PC-3 (cell line): ENCODE data around the gene UROD. TPM values are rescaled to one million over a fixed set of nuclear protein-coding genes. Genes with fewer than 3 reads are reported as not detected.
A peak's percentile ranks its signal among the peaks of the same experiment; 100 is the strongest.

Experiments
- ATAC-seq: fragments of 200-7000 bp; cut with Tn5 transposase; 2 replicates; pipeline ENCODE4 v1.9.1; 2020; ENCODE audit warnings: mild to moderate bottlenecking, moderate library complexity
- BruUV-seq: library from RNA; stranded (reverse); fragments of 400-500 nt; replicated peaks from 2 replicates; lab custom pipeline; 2021; lab: Mats Ljungman, UMichigan
- CTCF ChIA-PET: fragments of 300-600 bp; sonication (Branson Sonifier 250); formaldehyde crosslinking; loops from one replicate; lab custom pipeline; 2022; ENCODE audit warnings: antibody characterized with exemption; lab: Charles Lee
- POLR2A ChIA-PET: fragments of 300-600 bp; sonication (Branson Sonifier 250); formaldehyde crosslinking; loops from one replicate; lab custom pipeline; 2022; ENCODE audit warnings: antibody characterized with exemption; ENCODE audit not compliant: unreplicated experiment; lab: Charles Lee
- DNase-seq: peaks from one replicate; pipeline ENCODE4 v3.0.0-alpha.2; 2015
- H2AFZ ChIP-seq: fragments of 300-600 bp; sonication (generic); 2 replicates; pipeline ENCODE4 v1.6.0; 2016; ENCODE audit warnings: antibody characterized with exemption, low read length
- H3F3A ChIP-seq: fragments of 300-600 bp; sonication (generic); one replicate; pipeline ENCODE4 v1.6.0; 2017; ENCODE audit warnings: antibody characterized with exemption, low read length, control low read depth, mild to moderate bottlenecking; ENCODE audit not compliant: unreplicated experiment
- H3K27ac ChIP-seq: fragments of 300-600 bp; sonication (generic); 2 replicates; pipeline ENCODE4 v1.5.1; 2016; ENCODE audit warnings: mild to moderate bottlenecking, low read length
- H3K27me3 ChIP-seq: fragments of 300-600 bp; sonication (generic); 2 replicates; pipeline ENCODE4 v1.6.1; 2016; ENCODE audit warnings: low read length, mixed read lengths
- H3K36me3 ChIP-seq: fragments of 300-600 bp; sonication (generic); 2 replicates; pipeline ENCODE4 v1.6.1; 2016; ENCODE audit warnings: low read depth, mixed run types, low read length, mixed read lengths
- H3K4me1 ChIP-seq: fragments of 300-600 bp; sonication (generic); 2 replicates; pipeline ENCODE4 v1.5.1; 2016; ENCODE audit warnings: low read length; ENCODE audit not compliant: insufficient read depth
- H3K4me2 ChIP-seq: fragments of 300-600 bp; sonication (generic); 2 replicates; pipeline ENCODE4 v1.6.0; 2016; ENCODE audit warnings: low read length
- H3K4me3 ChIP-seq: fragments of 300-600 bp; sonication (generic); 2 replicates; pipeline ENCODE4 v1.5.1; 2016; ENCODE audit warnings: mild to moderate bottlenecking, low read length, mixed read lengths
- H3K79me2 ChIP-seq: fragments of 300-600 bp; sonication (generic); 2 replicates; pipeline ENCODE4 v1.6.1; 2017; ENCODE audit warnings: low read length, mixed read lengths
- H3K9ac ChIP-seq: fragments of 300-600 bp; sonication (generic); 2 replicates; pipeline ENCODE4 v1.6.0; 2016; ENCODE audit warnings: mild to moderate bottlenecking, low read length
- H3K9me2 ChIP-seq: fragments of 300-600 bp; sonication (generic); replicated peaks from 2 replicates; pipeline ENCODE4 v1.6.1; 2016; ENCODE audit warnings: mixed run types, low read length, mixed read lengths
- H3K9me3 ChIP-seq: fragments of 300-600 bp; sonication (generic); 2 replicates; pipeline ENCODE4 v1.6.1; 2016; ENCODE audit warnings: low read length, mixed read lengths
- H4K20me1 ChIP-seq: fragments of 300-600 bp; sonication (generic); 2 replicates; pipeline ENCODE4 v1.6.1; 2016; ENCODE audit warnings: low read length, mixed read lengths
- CTCF ChIP-seq: fragments of 300-600 bp; sonication (generic); conservative IDR thresholded peaks from 2 replicates; pipeline ENCODE4 v1.5.1; 2017; ENCODE audit warnings: antibody characterized with exemption, low read depth, mild to moderate bottlenecking, low read length
- EZH2 ChIP-seq: fragments of 300-600 bp; sonication (generic); IDR thresholded peaks from one replicate; pipeline ENCODE4 v1.6.1; 2017; ENCODE audit warnings: antibody characterized with exemption, mild to moderate bottlenecking, low read length; ENCODE audit not compliant: unreplicated experiment
- EZH2phosphoT487 ChIP-seq: fragments of 300-600 bp; sonication (generic); IDR thresholded peaks from 2 replicates; pipeline ENCODE4 v1.6.1; 2018; ENCODE audit warnings: mild to moderate bottlenecking, antibody characterized with exemption, low read length, borderline replicate concordance
- intact Hi-C: fragments of 100-400 bp; cut with micrococcal nuclease; formaldehyde crosslinking; loops from 2 replicates; pipeline ENCODE4 v1.9.0; 2023
- total RNA-seq: library from RNA; depleted of rRNA; stranded (reverse); fragments of >200 nt; gene quantifications from 2 replicates; pipeline ENCODE4 v1.2.3, GENCODE V29; 2014

UROD gene
- total RNA-seq, 1 experiment from 2014 or later = 168 TPM

- Histone ChIP-seq H3K27ac (no peak overlapping the region), H3K27me3 (no peaks in the 10 kb centered on the region), H3K9ac (no peak overlapping the region), H3K79me2 (peaks cover 5% of the 10 kb centered on the region), H4K20me1 (no peaks in the 10 kb centered on the region), H2AFZ (no peak overlapping the region), H3K36me3 (no peaks in the 10 kb centered on the region), H3K4me1 (peaks cover 4% of the 10 kb centered on the region; the same call in 1 of the 2 replicates), H3K4me3 (no peak overlapping the region), H3K4me2 (no peak overlapping the region), H3F3A (no peaks in the 10 kb centered on the region), H3K9me2 (no peaks in the 10 kb centered on the region), H3K9me3 (no peaks in the 10 kb centered on the region)
- POLR2A ChIA-PET = interaction anchor here (0.5 kb wide), 1 partner anchor 16 kb away, joined by 3 read pairs; no protein-coding TSS in a partner anchor
- TF ChIP-seq EZH2phosphoT487 (no peak), EZH2 (no peak), CTCF (no peak)
- CTCF ChIA-PET = no interaction called here
- ATAC-seq (no peak), DNase-seq (no peak)
- intact Hi-C loops = no loop called here
- BruUV-seq = no TSS peak
Measured at GRCh38 chr1:44964396-44964795, 47.7 kb upstream of the UROD start.

GRCh38 chr1:44970317-44970716 is 41.7 kb upstream of the UROD start:
- Histone ChIP-seq H3K4me2 (peak overlapping the region; percentile 52), H3K4me3 (no peak overlapping the region), H3K9me3 (no peaks in the 10 kb centered on the region), H3K4me1 (peaks cover 20% of the 10 kb centered on the region), H3K27me3 (no peaks in the 10 kb centered on the region), H4K20me1 (no peaks in the 10 kb centered on the region), H2AFZ (no peak overlapping the region), H3K36me3 (no peaks in the 10 kb centered on the region; the same call in 1 of the 2 replicates), H3F3A (no peaks in the 10 kb centered on the region), H3K27ac (peak overlapping the region; percentile 45), H3K9me2 (no peaks in the 10 kb centered on the region), H3K79me2 (peaks cover 5% of the 10 kb centered on the region), H3K9ac (no peak overlapping the region)
- BruUV-seq = no TSS peak
- POLR2A ChIA-PET = interaction anchor here (0.6 to 0.7 kb wide), 2 partner anchors 151 to 165 kb away, joined by 3 to 4 read pairs; no protein-coding TSS in a partner anchor
- ATAC-seq (peak; percentile 95), DNase-seq (peak; percentile 80)
- intact Hi-C loops = loop anchor here (2.0 kb wide), 1 partner anchor 46 kb away; no protein-coding TSS in a partner anchor
- no peak for TF ChIP-seq EZH2
- no peak for TF ChIP-seq EZH2phosphoT487
- no peak for TF ChIP-seq CTCF
- CTCF ChIA-PET = interaction anchor here (0.6 kb wide), 2 partner anchors 40 to 70 kb away, joined by 3 read pairs; no protein-coding TSS in a partner anchor

GRCh38 chr1:44973645-44974044 is 38.4 kb upstream of the UROD start:
- DNase-seq (no peak), ATAC-seq (no peak)
- H3K79me2 ChIP-seq = peaks cover 5% of the 10 kb centered on the region
- no peak overlapping the region for H3K4me2 ChIP-seq
- no peak overlapping the region for H3K4me3 ChIP-seq
- H3K9ac ChIP-seq = no peak overlapping the region
- no peaks in the 10 kb centered on the region for H4K20me1 ChIP-seq
- POLR2A ChIA-PET = no interaction called here
- no peaks in the 10 kb centered on the region for H3K27me3 ChIP-seq
- H3K4me1 ChIP-seq = peaks cover 20% of the 10 kb centered on the region
- no peak overlapping the region for H3K27ac ChIP-seq
- no peaks in the 10 kb centered on the region for H3K9me2 ChIP-seq
- TF ChIP-seq EZH2 (no peak), EZH2phosphoT487 (no peak), CTCF (no peak)
- no peak overlapping the region for H2AFZ ChIP-seq
- intact Hi-C loops = no loop called here
- H3F3A ChIP-seq = no peaks in the 10 kb centered on the region
- H3K9me3 ChIP-seq = no peaks in the 10 kb centered on the region
- CTCF ChIA-PET = no interaction called here
- BruUV-seq = no TSS peak
- H3K36me3 ChIP-seq = peaks cover 15% of the 10 kb centered on the region; the same call in 1 of the 2 replicates
